ENCODE data around the gene C19orf81. TPM values are rescaled to one million over a fixed set of nuclear protein-coding genes. Genes with fewer than 3 reads are reported as not detected.
A peak's percentile ranks its signal among the peaks of the same experiment; 100 is the strongest.

C19orf81 gene
- polyA plus RNA-seq, 1 donor (not counting 4 experiments of a cell fraction or from before 2014, with no cell fraction given): not detected

- no peaks in the 10 kb centered on the region for H4K20me1 ChIP-seq (ENCODE audit: control insufficient read depth, extremely low read depth, insufficient read depth, low read length)
- H3K9me3 ChIP-seq (ENCODE audit: control insufficient read depth, low read depth, low read length): no peaks in the 10 kb centered on the region
- H2AFZ ChIP-seq (ENCODE audit: control insufficient read depth, low read length): no peak overlapping the region
- no peak overlapping the region for H3K9ac ChIP-seq (ENCODE audit: control insufficient read depth, extremely low read depth, insufficient read depth, low read length)
- H3K36me3 ChIP-seq (ENCODE audit: control insufficient read depth in 2 of 2, extremely low read depth in 1 of 2, insufficient read depth in 2 of 2, low read length in 2 of 2): no peaks in the 10 kb centered on the region
- H3K4me1 ChIP-seq (ENCODE audit: control insufficient read depth, extremely low read depth, insufficient read depth, low read length): no peaks in the 10 kb centered on the region
- dilution Hi-C loops (cut with MboI; ENCODE audit: extremely low pct_ligation_motif_present, low sequenced_read_pairs): no loop called here
- H3K79me2 ChIP-seq (ENCODE audit: control insufficient read depth, insufficient read depth, low read length): no peaks in the 10 kb centered on the region
- FAIRE-seq: no peak
- no peaks in the 10 kb centered on the region for H3K9me1 ChIP-seq (ENCODE audit: control insufficient read depth, extremely low read depth, insufficient read depth, low read length)
- DNase-seq (ENCODE audit: low read depth, low spot score): no peak
- TF ChIP-seq EZH2 (IDR thresholded peaks at IDR 0.05; ENCODE audit: low read length): no peak
- no peak for TF ChIP-seq CTCF (optimal IDR thresholded peaks at IDR 0.05 in 1 of 3, IDR thresholded peaks at IDR 0.05 in 1 of 3, conservative IDR thresholded peaks at IDR 0.05 in 1 of 3; ENCODE audit: extremely low read depth in 1 of 3, insufficient read depth in 2 of 3, low read length in 3 of 3)
- peaks cover under 1% of the 10 kb centered on the region for H3K27me3 ChIP-seq (ENCODE audit: control insufficient read depth, extremely low read depth, insufficient read depth, low read length)
- no peak overlapping the region for H3K27ac ChIP-seq (ENCODE audit: control insufficient read depth, insufficient read depth, low read length)
- H3K4me3 ChIP-seq (ENCODE audit: control insufficient read depth in 2 of 3, extremely low read depth in 1 of 3, insufficient read depth in 2 of 3, low read depth in 1 of 3, low read length in 3 of 3): no peak overlapping the region
- H3K4me2 ChIP-seq (ENCODE audit: control insufficient read depth, extremely low read depth, insufficient read depth, low read depth, low read length): no peak overlapping the region
Observed at GRCh38 chr19:50678323-50678722, 29.1 kb downstream of the C19orf81 start.

- H4K20me1 ChIP-seq (ENCODE audit: control insufficient read depth, extremely low read depth, insufficient read depth, low read length): no peaks in the 10 kb centered on the region
- FAIRE-seq: peak; percentile 9
- H3K9me1 ChIP-seq (ENCODE audit: control insufficient read depth, extremely low read depth, insufficient read depth, low read length): no peaks in the 10 kb centered on the region
- H3K4me3 ChIP-seq (ENCODE audit: control insufficient read depth in 2 of 3, extremely low read depth in 1 of 3, insufficient read depth in 2 of 3, low read depth in 1 of 3, low read length in 3 of 3): no peak overlapping the region
- no peaks in the 10 kb centered on the region for H3K4me1 ChIP-seq (ENCODE audit: control insufficient read depth, extremely low read depth, insufficient read depth, low read length)
- no peak overlapping the region for H3K4me2 ChIP-seq (ENCODE audit: control insufficient read depth, extremely low read depth, insufficient read depth, low read depth, low read length)
- no peak for DNase-seq (ENCODE audit: low read depth, low spot score)
- H3K36me3 ChIP-seq (ENCODE audit: control insufficient read depth in 2 of 2, extremely low read depth in 1 of 2, insufficient read depth in 2 of 2, low read length in 2 of 2): no peaks in the 10 kb centered on the region
- dilution Hi-C loops (cut with MboI; ENCODE audit: extremely low pct_ligation_motif_present, low sequenced_read_pairs): no loop called here
- no peaks in the 10 kb centered on the region for H3K27me3 ChIP-seq (ENCODE audit: control insufficient read depth, extremely low read depth, insufficient read depth, low read length)
- H3K27ac ChIP-seq (ENCODE audit: control insufficient read depth, insufficient read depth, low read length): no peak overlapping the region
- H3K79me2 ChIP-seq (ENCODE audit: control insufficient read depth, insufficient read depth, low read length): no peaks in the 10 kb centered on the region
- TF ChIP-seq CTCF (optimal IDR thresholded peaks at IDR 0.05 in 1 of 3, IDR thresholded peaks at IDR 0.05 in 1 of 3, conservative IDR thresholded peaks at IDR 0.05 in 1 of 3; ENCODE audit: extremely low read depth in 1 of 3, insufficient read depth in 2 of 3, low read length in 3 of 3): no peak
- TF ChIP-seq EZH2 (IDR thresholded peaks at IDR 0.05; ENCODE audit: low read length): no peak
- H3K9ac ChIP-seq (ENCODE audit: control insufficient read depth, extremely low read depth, insufficient read depth, low read length): no peak overlapping the region
- no peaks in the 10 kb centered on the region for H3K9me3 ChIP-seq (ENCODE audit: control insufficient read depth, low read depth, low read length)
- no peak overlapping the region for H2AFZ ChIP-seq (ENCODE audit: control insufficient read depth, low read length)
Observed at GRCh38 chr19:50679177-50680125, 30.2 kb downstream of the C19orf81 start.
